Globus pallidus (tissue), 1 donor: ENCODE data around the gene JAGN1.
"Not testable (repeated sequence)": the region's sequence is repeated elsewhere in the genome, so short reads cannot be mapped to it uniquely, and the experiment has no call there.

Source experiments
- DNase-seq: peaks from one replicate; pipeline ENCODE4 v3.0.0-alpha.2; 2015; ENCODE audit warnings: low spot score

JAGN1 gene

GRCh38 chr3:9898467-9899241 is 8.2 kb downstream of the JAGN1 start:
- no peak for DNase-seq

- DNase-seq: no peak
These were observed 8.9 kb downstream of the JAGN1 start for GRCh38 chr3:9899289-9899791.

- DNase-seq: not testable (repeated sequence)
These were observed 10.6 kb downstream of the JAGN1 start for GRCh38 chr3:9900965-9901415.

GRCh38 chr3:9901967-9902366 is 11.6 kb downstream of the JAGN1 start:
- no peak for DNase-seq

GRCh38 chr3:9902372-9903237 is 12.2 kb downstream of the JAGN1 start, which contains the start of gene IL17RE:
Gene IL17RE, plus strand, starts transcription at chr3:9902848. Its CDS starts 85 bp downstream, at chr3:9902933.
- no peak for DNase-seq

GRCh38 chr3:9903238-9903624 is 12.8 kb downstream of the JAGN1 start:
- no peak for DNase-seq

GRCh38 chr3:9903904-9904303 is 13.5 kb downstream of the JAGN1 start:
- no peak for DNase-seq

GRCh38 chr3:9906480-9906879 is 16.1 kb downstream of the JAGN1 start:
- DNase-seq: no peak

GRCh38 chr3:9908286-9908685 is 17.9 kb downstream of the JAGN1 start:
- no peak for DNase-seq

- DNase-seq: no peak
These were observed 19.0 kb downstream of the JAGN1 start for GRCh38 chr3:9909221-9910013.

- DNase-seq: no peak
These were observed 21.5 kb downstream of the JAGN1 start for GRCh38 chr3:9911863-9912262.

GRCh38 chr3:9912294-9912935 is 22.0 kb downstream of the JAGN1 start:
- no peak for DNase-seq

GRCh38 chr3:9913601-9914000 is 23.2 kb downstream of the JAGN1 start:
- no peak for DNase-seq

- no peak for DNase-seq
These were observed 23.6 kb downstream of the JAGN1 start for GRCh38 chr3:9914011-9914410.

- no peak for DNase-seq
These were observed 24.3 kb downstream of the JAGN1 start for GRCh38 chr3:9914559-9915253.

- DNase-seq: peak; percentile 36
These were observed 25.1 kb downstream of the JAGN1 start for GRCh38 chr3:9915254-9916141.

- DNase-seq: peak; percentile 9
These were observed 25.9 kb downstream of the JAGN1 start for GRCh38 chr3:9916346-9916733.

GRCh38 chr3:9916734-9917680 is 26.6 kb downstream of the JAGN1 start, which contains the start of gene IL17RC:
Gene IL17RC, plus strand, starts transcription at chr3:9917098. Its CDS starts 218 bp downstream, at chr3:9917316.
- peak; percentile 42 for DNase-seq

- no peak for DNase-seq
These were observed 27.4 kb downstream of the JAGN1 start for GRCh38 chr3:9917820-9918219.
